HCT116 (cell line): ENCODE measurements around the gene OBSL1. TPM values are rescaled to one million over a fixed set of nuclear protein-coding genes. Genes with fewer than 3 reads are reported as not detected.

ENCODE experiments used
- ATAC-seq: fragments of 200-7000 bp; cut with Tn5 transposase; 2 replicates; pipeline ENCODE4 v1.9.1; 2020; ENCODE audit warnings: mild to moderate bottlenecking, moderate library complexity
- BruUV-seq: library from RNA; stranded (reverse); fragments of 400-500 nt; replicated peaks from 2 replicates; lab custom pipeline; 2021; lab: Mats Ljungman, UMichigan
- CTCF ChIA-PET: fragments of 300-600 bp; sonication (Branson Sonifier 250); formaldehyde crosslinking; loops from one replicate; lab custom pipeline; 2021; ENCODE audit warnings: antibody characterized with exemption; lab: Charles Lee
- POLR2A ChIA-PET: fragments of 300-600, 350-600 bp; sonication (Branson Sonifier 250); formaldehyde crosslinking; loops from one replicate; lab custom pipeline; 2021; ENCODE audit warnings: antibody characterized with exemption; lab: Charles Lee
- RAD21 ChIA-PET, 2 experiments: fragments of 300-600 bp; sonication (Branson Sonifier 250); formaldehyde crosslinking; loops; one replicate each; lab custom pipeline; 2023; ENCODE audit warnings: low total read pairs in 2 of 2; ENCODE audit not compliant: uncharacterized antibody in 2 of 2, unreplicated experiment in 2 of 2, low non-redundant PET in 1 of 2; lab: Charles Lee
- DNase-seq: peaks from one replicate; pipeline ENCODE4 v3.0.0-alpha.2; 2010; ENCODE audit warnings: low read depth, low spot score
- H2AFZ ChIP-seq: fragments of 200-600 bp; shearing (Covaris generic), sonication (generic); 2 replicates; pipeline ENCODE4 v1.6.1; 2017; ENCODE audit warnings: low read depth, mixed run types, mixed read lengths, antibody characterized with exemption, low read length; ENCODE audit not compliant: poor library complexity, severe bottlenecking
- H3K27ac ChIP-seq: 2 replicates; pipeline ENCODE4 v1.5.1; 2012; ENCODE audit warnings: low read depth, low read length
- H3K27me3 ChIP-seq: fragments of 200-600 bp; sonication (generic); 2 replicates; pipeline ENCODE4 v1.6.1; 2016; ENCODE audit warnings: mixed run types, low read length, mixed read lengths; ENCODE audit not compliant: insufficient read depth
- H3K36me3 ChIP-seq, 2 experiments: fragments of 200-500 bp in 1 of 2; fragments of 200-600 bp in 1 of 2; sonication (Bioruptor generic) in 1 of 2; sonication (generic) in 1 of 2; 2 replicates each; pipeline versions ENCODE4 v1.5.1 to v1.6.1; 2014 to 2016; ENCODE audit warnings: low read length in 2 of 2, inconsistent platforms in 1 of 2, mixed read lengths in 1 of 2, mixed run types in 1 of 2; ENCODE audit not compliant: insufficient read depth in 2 of 2, control insufficient read depth in 1 of 2
- H3K4me1 ChIP-seq, 2 experiments: fragments of 200-600 bp in 1 of 2; sonication (generic) in 1 of 2; 2 replicates each; pipeline versions ENCODE4 v1.5.1 to v1.6.1; 2012 to 2017; ENCODE audit warnings: low read length in 2 of 2, inconsistent platforms in 1 of 2, mild to moderate bottlenecking in 1 of 2, mixed read lengths in 1 of 2, mixed run types in 1 of 2, moderate library complexity in 1 of 2; ENCODE audit not compliant: insufficient read depth in 2 of 2, control insufficient read depth in 1 of 2
- H3K4me2 ChIP-seq: fragments of 200-600 bp; sonication (generic); 2 replicates; pipeline ENCODE4 v1.6.1; 2017; ENCODE audit warnings: mixed run types, low read length, mixed read lengths
- H3K4me3 ChIP-seq, 2 experiments: fragments of 200-600 bp in 1 of 2; sonication (generic) in 1 of 2; replicated peaks in 1 of 2; 2 replicates each; pipeline ENCODE4 v1.5.1; 2011 to 2016; ENCODE audit warnings: low read length in 2 of 2, control low read depth in 1 of 2, low read depth in 1 of 2, mild to moderate bottlenecking in 1 of 2, mixed read lengths in 1 of 2, mixed run types in 1 of 2
- H3K79me2 ChIP-seq: fragments of 200-600 bp; sonication (generic); 2 replicates; pipeline ENCODE4 v1.6.1; 2017; ENCODE audit warnings: mild to moderate bottlenecking, mixed run types, low read length, moderate library complexity, mixed read lengths; ENCODE audit not compliant: insufficient read depth
- H3K9ac ChIP-seq: fragments of 200-600 bp; sonication (generic); 2 replicates; pipeline ENCODE4 v1.6.1; 2016; ENCODE audit warnings: low read length, mixed read lengths
- H3K9me2 ChIP-seq: fragments of 200-600 bp; sonication (generic), shearing (Covaris generic); 2 replicates; pipeline ENCODE4 v1.6.1; 2017; ENCODE audit warnings: mixed run types, mild to moderate bottlenecking, moderate library complexity; ENCODE audit not compliant: insufficient read depth
- H3K9me3 ChIP-seq, 2 experiments: fragments of 200-500 bp in 1 of 2; fragments of 200-600 bp in 1 of 2; sonication (Bioruptor generic) in 1 of 2; sonication (generic) in 1 of 2; 2 replicates each; pipeline ENCODE4 v1.6.1; 2014 to 2017; ENCODE audit warnings: low read length in 2 of 2, mixed read lengths in 2 of 2, inconsistent platforms in 1 of 2, low read depth in 1 of 2, mild to moderate bottlenecking in 1 of 2, mixed run types in 1 of 2, moderate library complexity in 1 of 2; ENCODE audit not compliant: control insufficient read depth in 1 of 2, insufficient read depth in 1 of 2
- H4K20me1 ChIP-seq: fragments of 200-600 bp; sonication (generic), shearing (Covaris generic); 2 replicates; pipeline ENCODE4 v1.6.1; 2017; ENCODE audit warnings: mixed run types, mild to moderate bottlenecking, moderate library complexity; ENCODE audit not compliant: insufficient read depth
- CBX3 ChIP-seq: IDR thresholded peaks from 2 replicates; pipeline ENCODE4 v1.6.1; 2012; ENCODE audit warnings: low read depth
- CEBPB ChIP-seq: IDR thresholded peaks from 2 replicates; pipeline ENCODE4 v1.6.1; 2012; ENCODE audit warnings: low read depth
- EGR1 ChIP-seq: IDR thresholded peaks from 2 replicates; pipeline ENCODE4 v1.6.1; 2012; ENCODE audit warnings: low read depth
- ELF1 ChIP-seq: IDR thresholded peaks from 2 replicates; pipeline ENCODE4 v1.6.1; 2012; ENCODE audit warnings: low read depth, borderline replicate concordance
- EZH2 ChIP-seq: fragments of 200-600 bp; sonication (generic); IDR thresholded peaks from 2 replicates; pipeline ENCODE4 v1.6.1; 2017; ENCODE audit warnings: antibody characterized with exemption, mixed run types
- EZH2phosphoT487 ChIP-seq: fragments of 200-600 bp; IDR thresholded peaks from 2 replicates; pipeline ENCODE4 v1.6.1; 2018; ENCODE audit warnings: antibody characterized with exemption, borderline replicate concordance
- FOSL1 ChIP-seq: IDR thresholded peaks from 2 replicates; pipeline ENCODE4 v1.6.1; 2012; ENCODE audit warnings: low read depth
- MAX ChIP-seq: IDR thresholded peaks from 2 replicates; pipeline ENCODE4 v1.6.1; 2012
- POLR2A ChIP-seq: IDR thresholded peaks from 2 replicates; pipeline ENCODE4 v1.7.0; 2011; ENCODE audit warnings: borderline replicate concordance; ENCODE audit not compliant: insufficient read depth, insufficient read length; ENCODE audit errors: extremely low read depth
- RAD21 ChIP-seq: IDR thresholded peaks from 2 replicates; pipeline ENCODE4 v1.6.1; 2012; ENCODE audit warnings: low read depth, mild to moderate bottlenecking
- SIN3A ChIP-seq: IDR thresholded peaks from 2 replicates; pipeline ENCODE4 v1.6.1; 2012; ENCODE audit warnings: low read depth
- SP1 ChIP-seq: IDR thresholded peaks from 2 replicates; pipeline ENCODE4 v1.6.1; 2012; ENCODE audit warnings: low read depth
- SRF ChIP-seq: IDR thresholded peaks from 2 replicates; pipeline ENCODE4 v1.6.1; 2012; ENCODE audit warnings: low read depth
- TCF7L2 ChIP-seq: IDR thresholded peaks from 2 replicates; pipeline ENCODE4 v1.7.0; 2011; ENCODE audit warnings: borderline replicate concordance, inconsistent platforms; ENCODE audit not compliant: insufficient read depth, insufficient read length; ENCODE audit errors: extremely low read depth
- YY1 ChIP-seq: IDR thresholded peaks from 2 replicates; pipeline ENCODE4 v1.6.1; 2011; ENCODE audit warnings: low read length, low read depth, moderate library complexity, mild to moderate bottlenecking; ENCODE audit not compliant: insufficient replicate concordance; ENCODE audit errors: extremely low read depth
- ZFX ChIP-seq: fragments of 450-650 bp; IDR thresholded peaks from 2 replicates; pipeline ENCODE4 v1.6.1; 2017
- intact Hi-C: fragments of 100-400 bp; cut with micrococcal nuclease; formaldehyde crosslinking; loops from 2 replicates; pipeline ENCODE4 v1.10.0; 2022
- total RNA-seq: library from RNA; stranded (reverse); gene quantifications from one replicate; pipeline ENCODE4 v1.2.1, GENCODE V29; 2021; ENCODE audit not compliant: unreplicated experiment
- TF ChIP-seq, protein P1 (sequence below), 3 experiments: fragments of 200-600 bp in 1 of 3; sonication (generic) in 1 of 3; IDR thresholded peaks in 2 of 3; conservative IDR thresholded peaks in 1 of 3; 2 replicates each; pipeline ENCODE4 v1.5.1; 2012 to 2017; ENCODE audit warnings: low read depth in 2 of 3, low read length in 2 of 3, antibody characterized with exemption in 1 of 3, borderline replicate concordance in 1 of 3, control low read depth in 1 of 3, mild to moderate bottlenecking in 1 of 3, mixed read lengths in 1 of 3, mixed run types in 1 of 3, moderate library complexity in 1 of 3; ENCODE audit not compliant: insufficient read depth in 1 of 3
- TF ChIP-seq, protein P2 (sequence below): IDR thresholded peaks from 2 replicates; pipeline ENCODE4 v1.6.1; 2012
- TF ChIP-seq, protein P3 (sequence below): IDR thresholded peaks from 2 replicates; pipeline ENCODE4 v1.6.1; 2012; ENCODE audit warnings: low read depth
- TF ChIP-seq, protein P4 (sequence below): IDR thresholded peaks from 2 replicates; pipeline ENCODE4 v1.6.1; 2011; ENCODE audit warnings: mild to moderate bottlenecking, low read length, moderate library complexity; ENCODE audit not compliant: insufficient replicate concordance; ENCODE audit errors: extremely low read depth

OBSL1 gene
- total RNA-seq, 1 experiment from 2014 or later = 45.2 TPM

DNA sequence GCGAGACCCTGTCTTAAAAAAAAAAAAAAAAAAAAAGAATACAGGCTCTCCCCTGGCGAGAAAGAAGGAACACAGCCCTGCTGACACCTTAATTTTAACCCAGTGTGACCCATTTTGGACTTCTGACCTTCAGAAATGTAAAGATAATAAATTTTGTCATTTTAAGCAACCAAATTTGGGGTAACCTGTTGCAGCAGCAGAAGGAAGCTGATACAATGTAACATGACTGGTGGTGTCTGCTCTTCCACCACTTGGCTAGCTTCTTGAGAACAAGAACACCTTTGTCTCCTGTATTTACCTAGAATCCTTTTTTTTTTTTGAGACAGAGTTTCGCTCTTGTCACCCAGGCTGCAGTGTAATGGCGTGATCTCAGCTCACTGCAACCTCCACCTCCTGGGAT lies 19.8 kb upstream of the OBSL1 start:
- no peaks in the 10 kb centered on the region for H3K9me3 ChIP-seq
- H3K36me3 ChIP-seq = no peaks in the 10 kb centered on the region
- H2AFZ ChIP-seq = no peak overlapping the region
- no peaks in the 10 kb centered on the region for H3K27me3 ChIP-seq
- H3K79me2 ChIP-seq = no peaks in the 10 kb centered on the region
- no peak overlapping the region for H3K4me2 ChIP-seq
- H3K4me3 ChIP-seq = no peak overlapping the region
- H3K27ac ChIP-seq = no peak overlapping the region
- intact Hi-C loops = no loop called here
- H4K20me1 ChIP-seq = no peaks in the 10 kb centered on the region
- no peak overlapping the region for H3K9ac ChIP-seq
- POLR2A ChIA-PET = no interaction called here
- no peak for ATAC-seq
- H3K9me2 ChIP-seq = no peaks in the 10 kb centered on the region
- no peak for TF ChIP-seq MAX
- no peak for TF ChIP-seq EGR1
- TF ChIP-seq, protein P1, sequence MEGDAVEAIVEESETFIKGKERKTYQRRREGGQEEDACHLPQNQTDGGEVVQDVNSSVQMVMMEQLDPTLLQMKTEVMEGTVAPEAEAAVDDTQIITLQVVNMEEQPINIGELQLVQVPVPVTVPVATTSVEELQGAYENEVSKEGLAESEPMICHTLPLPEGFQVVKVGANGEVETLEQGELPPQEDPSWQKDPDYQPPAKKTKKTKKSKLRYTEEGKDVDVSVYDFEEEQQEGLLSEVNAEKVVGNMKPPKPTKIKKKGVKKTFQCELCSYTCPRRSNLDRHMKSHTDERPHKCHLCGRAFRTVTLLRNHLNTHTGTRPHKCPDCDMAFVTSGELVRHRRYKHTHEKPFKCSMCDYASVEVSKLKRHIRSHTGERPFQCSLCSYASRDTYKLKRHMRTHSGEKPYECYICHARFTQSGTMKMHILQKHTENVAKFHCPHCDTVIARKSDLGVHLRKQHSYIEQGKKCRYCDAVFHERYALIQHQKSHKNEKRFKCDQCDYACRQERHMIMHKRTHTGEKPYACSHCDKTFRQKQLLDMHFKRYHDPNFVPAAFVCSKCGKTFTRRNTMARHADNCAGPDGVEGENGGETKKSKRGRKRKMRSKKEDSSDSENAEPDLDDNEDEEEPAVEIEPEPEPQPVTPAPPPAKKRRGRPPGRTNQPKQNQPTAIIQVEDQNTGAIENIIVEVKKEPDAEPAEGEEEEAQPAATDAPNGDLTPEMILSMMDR (IDR thresholded peaks at IDR 0.05 in 2 of 3, conservative IDR thresholded peaks at IDR 0.05 in 1 of 3; ENCODE audit: borderline replicate concordance in 1 of 3, insufficient read depth in 1 of 3, low read depth in 2 of 3, low read length in 2 of 3) = no peak
- no peak for TF ChIP-seq YY1
- no peak for TF ChIP-seq EZH2
- TF ChIP-seq RAD21 = no peak
- no peak for TF ChIP-seq CEBPB
- no peak for TF ChIP-seq CBX3
- TF ChIP-seq TCF7L2 = no peak
- TF ChIP-seq, protein P2, sequence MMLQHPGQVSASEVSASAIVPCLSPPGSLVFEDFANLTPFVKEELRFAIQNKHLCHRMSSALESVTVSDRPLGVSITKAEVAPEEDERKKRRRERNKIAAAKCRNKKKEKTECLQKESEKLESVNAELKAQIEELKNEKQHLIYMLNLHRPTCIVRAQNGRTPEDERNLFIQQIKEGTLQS = no peak
- TF ChIP-seq, protein P3, sequence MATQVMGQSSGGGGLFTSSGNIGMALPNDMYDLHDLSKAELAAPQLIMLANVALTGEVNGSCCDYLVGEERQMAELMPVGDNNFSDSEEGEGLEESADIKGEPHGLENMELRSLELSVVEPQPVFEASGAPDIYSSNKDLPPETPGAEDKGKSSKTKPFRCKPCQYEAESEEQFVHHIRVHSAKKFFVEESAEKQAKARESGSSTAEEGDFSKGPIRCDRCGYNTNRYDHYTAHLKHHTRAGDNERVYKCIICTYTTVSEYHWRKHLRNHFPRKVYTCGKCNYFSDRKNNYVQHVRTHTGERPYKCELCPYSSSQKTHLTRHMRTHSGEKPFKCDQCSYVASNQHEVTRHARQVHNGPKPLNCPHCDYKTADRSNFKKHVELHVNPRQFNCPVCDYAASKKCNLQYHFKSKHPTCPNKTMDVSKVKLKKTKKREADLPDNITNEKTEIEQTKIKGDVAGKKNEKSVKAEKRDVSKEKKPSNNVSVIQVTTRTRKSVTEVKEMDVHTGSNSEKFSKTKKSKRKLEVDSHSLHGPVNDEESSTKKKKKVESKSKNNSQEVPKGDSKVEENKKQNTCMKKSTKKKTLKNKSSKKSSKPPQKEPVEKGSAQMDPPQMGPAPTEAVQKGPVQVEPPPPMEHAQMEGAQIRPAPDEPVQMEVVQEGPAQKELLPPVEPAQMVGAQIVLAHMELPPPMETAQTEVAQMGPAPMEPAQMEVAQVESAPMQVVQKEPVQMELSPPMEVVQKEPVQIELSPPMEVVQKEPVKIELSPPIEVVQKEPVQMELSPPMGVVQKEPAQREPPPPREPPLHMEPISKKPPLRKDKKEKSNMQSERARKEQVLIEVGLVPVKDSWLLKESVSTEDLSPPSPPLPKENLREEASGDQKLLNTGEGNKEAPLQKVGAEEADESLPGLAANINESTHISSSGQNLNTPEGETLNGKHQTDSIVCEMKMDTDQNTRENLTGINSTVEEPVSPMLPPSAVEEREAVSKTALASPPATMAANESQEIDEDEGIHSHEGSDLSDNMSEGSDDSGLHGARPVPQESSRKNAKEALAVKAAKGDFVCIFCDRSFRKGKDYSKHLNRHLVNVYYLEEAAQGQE = no peak
- TF ChIP-seq FOSL1 = no peak
- TF ChIP-seq SIN3A = no peak
- no peak for TF ChIP-seq SP1
- TF ChIP-seq ELF1 = no peak
- no peak for TF ChIP-seq ZFX
- TF ChIP-seq, protein P4, sequence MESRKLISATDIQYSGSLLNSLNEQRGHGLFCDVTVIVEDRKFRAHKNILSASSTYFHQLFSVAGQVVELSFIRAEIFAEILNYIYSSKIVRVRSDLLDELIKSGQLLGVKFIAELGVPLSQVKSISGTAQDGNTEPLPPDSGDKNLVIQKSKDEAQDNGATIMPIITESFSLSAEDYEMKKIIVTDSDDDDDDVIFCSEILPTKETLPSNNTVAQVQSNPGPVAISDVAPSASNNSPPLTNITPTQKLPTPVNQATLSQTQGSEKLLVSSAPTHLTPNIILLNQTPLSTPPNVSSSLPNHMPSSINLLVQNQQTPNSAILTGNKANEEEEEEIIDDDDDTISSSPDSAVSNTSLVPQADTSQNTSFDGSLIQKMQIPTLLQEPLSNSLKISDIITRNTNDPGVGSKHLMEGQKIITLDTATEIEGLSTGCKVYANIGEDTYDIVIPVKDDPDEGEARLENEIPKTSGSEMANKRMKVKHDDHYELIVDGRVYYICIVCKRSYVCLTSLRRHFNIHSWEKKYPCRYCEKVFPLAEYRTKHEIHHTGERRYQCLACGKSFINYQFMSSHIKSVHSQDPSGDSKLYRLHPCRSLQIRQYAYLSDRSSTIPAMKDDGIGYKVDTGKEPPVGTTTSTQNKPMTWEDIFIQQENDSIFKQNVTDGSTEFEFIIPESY = no peak
- no peak for TF ChIP-seq SRF
- no peak for TF ChIP-seq EZH2phosphoT487
- no peak for TF ChIP-seq POLR2A
- CTCF ChIA-PET = no interaction called here
- peaks cover 2 to 10% of the 10 kb centered on the region in 2 experiments; a peak in 3 of 4 replicates for H3K4me1 ChIP-seq
- RAD21 ChIA-PET = no interaction called here
- no peak for DNase-seq
- BruUV-seq = no TSS peak
